Neural crest cell (in vitro differentiated cells): Measurements from ENCODE around the gene FCMR. TPM values are rescaled to one million over a fixed set of nuclear protein-coding genes. Genes with fewer than 3 reads are reported as not detected.

Source experiments
- DNase-seq: peaks from one replicate; pipeline ENCODE4 v3.0.0; 2021; ENCODE audit warnings: low read depth, mixed read lengths, low spot score
- H3K27ac Mint-ChIP-seq: one replicate; pipeline ENCODE4 v1.8.0; 2021; ENCODE audit warnings: mild to moderate bottlenecking, mixed read lengths; ENCODE audit not compliant: unreplicated experiment
- H3K27me3 Mint-ChIP-seq: 2 replicates; pipeline ENCODE4 v1.8.0; 2021; ENCODE audit warnings: low read depth, mild to moderate bottlenecking, mixed read lengths
- H3K36me3 Mint-ChIP-seq: 2 replicates; pipeline ENCODE4 v1.8.0; 2021; ENCODE audit warnings: low read depth, mild to moderate bottlenecking, mixed read lengths
- H3K4me1 Mint-ChIP-seq: 2 replicates; pipeline ENCODE4 v1.8.0; 2021; ENCODE audit warnings: mixed read lengths
- H3K4me3 Mint-ChIP-seq: one replicate; pipeline ENCODE4 v1.8.0; 2021; ENCODE audit warnings: mild to moderate bottlenecking, mixed read lengths
- H3K9me3 Mint-ChIP-seq: 2 replicates; pipeline ENCODE4 v1.8.0; 2021; ENCODE audit warnings: mixed read lengths
- total RNA-seq: library from RNA; stranded (reverse); gene quantifications from 2 replicates; pipeline ENCODE4 v1.2.1, GENCODE V29; 2021
- TF ChIP-seq, protein P1 (sequence below): fragments of 200-600 bp; sonication (generic); conservative IDR thresholded peaks from 2 replicates; pipeline ENCODE4 v1.5.0; 2021; ENCODE audit warnings: antibody characterized with exemption, mild to moderate bottlenecking

The FCMR gene
- total RNA-seq, 1 donor from 2014 or later: not detected

DNA sequence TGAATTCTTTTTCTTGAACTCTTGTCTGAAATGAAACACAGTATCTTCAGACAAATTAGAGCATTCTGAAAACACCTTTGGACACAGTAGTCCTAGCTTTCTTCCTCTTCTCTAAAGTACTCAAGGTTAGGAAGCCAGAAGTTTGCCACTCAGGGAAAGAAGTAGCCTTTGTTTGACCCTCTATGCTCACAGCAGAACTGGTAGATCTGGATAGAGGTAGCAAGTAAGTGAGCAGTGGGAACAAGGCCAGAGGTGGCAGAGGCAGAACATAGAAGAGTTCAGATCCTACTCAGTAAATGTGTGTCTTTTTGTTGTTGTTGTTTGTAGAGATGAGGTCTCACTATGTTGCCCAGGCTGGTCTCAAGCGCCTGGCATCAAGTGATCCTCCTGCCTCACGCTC is 31.9 kb upstream of the FCMR start:
- no peak overlapping the region for H3K4me3 Mint-ChIP-seq
- H3K4me1 Mint-ChIP-seq: peaks cover 17% of the 10 kb centered on the region
- DNase-seq: no peak
- H3K9me3 Mint-ChIP-seq: peaks cover 4% of the 10 kb centered on the region
- TF ChIP-seq, protein P1, sequence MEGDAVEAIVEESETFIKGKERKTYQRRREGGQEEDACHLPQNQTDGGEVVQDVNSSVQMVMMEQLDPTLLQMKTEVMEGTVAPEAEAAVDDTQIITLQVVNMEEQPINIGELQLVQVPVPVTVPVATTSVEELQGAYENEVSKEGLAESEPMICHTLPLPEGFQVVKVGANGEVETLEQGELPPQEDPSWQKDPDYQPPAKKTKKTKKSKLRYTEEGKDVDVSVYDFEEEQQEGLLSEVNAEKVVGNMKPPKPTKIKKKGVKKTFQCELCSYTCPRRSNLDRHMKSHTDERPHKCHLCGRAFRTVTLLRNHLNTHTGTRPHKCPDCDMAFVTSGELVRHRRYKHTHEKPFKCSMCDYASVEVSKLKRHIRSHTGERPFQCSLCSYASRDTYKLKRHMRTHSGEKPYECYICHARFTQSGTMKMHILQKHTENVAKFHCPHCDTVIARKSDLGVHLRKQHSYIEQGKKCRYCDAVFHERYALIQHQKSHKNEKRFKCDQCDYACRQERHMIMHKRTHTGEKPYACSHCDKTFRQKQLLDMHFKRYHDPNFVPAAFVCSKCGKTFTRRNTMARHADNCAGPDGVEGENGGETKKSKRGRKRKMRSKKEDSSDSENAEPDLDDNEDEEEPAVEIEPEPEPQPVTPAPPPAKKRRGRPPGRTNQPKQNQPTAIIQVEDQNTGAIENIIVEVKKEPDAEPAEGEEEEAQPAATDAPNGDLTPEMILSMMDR: no peak
- H3K27ac Mint-ChIP-seq: no peak overlapping the region
- peaks cover 3% of the 10 kb centered on the region for H3K27me3 Mint-ChIP-seq
- H3K36me3 Mint-ChIP-seq: no peaks in the 10 kb centered on the region

DNA sequence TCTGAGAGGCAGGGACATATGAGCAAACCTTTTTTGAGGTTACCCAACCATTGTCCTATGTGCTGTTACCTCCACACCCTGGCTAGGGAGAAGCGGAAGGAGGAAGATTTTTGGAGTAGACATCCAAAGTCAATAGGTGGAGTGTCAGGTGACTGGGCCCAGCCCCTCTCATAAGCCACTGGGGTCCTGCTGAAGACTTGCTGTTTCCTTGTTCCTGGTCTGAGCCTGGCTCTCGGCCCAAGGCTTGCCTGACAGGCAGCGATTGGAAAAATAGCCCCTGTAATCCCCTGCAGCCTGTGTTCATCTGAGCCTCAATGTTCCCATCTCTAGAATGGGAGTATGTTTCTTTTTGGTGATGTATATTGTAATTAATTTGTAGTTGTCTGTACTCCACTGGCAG is 31.4 kb upstream of the FCMR start:
- no peak for DNase-seq
- Mint-ChIP-seq H3K4me3 (no peak overlapping the region), H3K4me1 (peaks cover 17% of the 10 kb centered on the region), H3K9me3 (peaks cover 4% of the 10 kb centered on the region), H3K27me3 (peaks cover 3% of the 10 kb centered on the region), H3K36me3 (no peaks in the 10 kb centered on the region), H3K27ac (no peak overlapping the region)
- TF ChIP-seq, protein P1: no peak

DNA sequence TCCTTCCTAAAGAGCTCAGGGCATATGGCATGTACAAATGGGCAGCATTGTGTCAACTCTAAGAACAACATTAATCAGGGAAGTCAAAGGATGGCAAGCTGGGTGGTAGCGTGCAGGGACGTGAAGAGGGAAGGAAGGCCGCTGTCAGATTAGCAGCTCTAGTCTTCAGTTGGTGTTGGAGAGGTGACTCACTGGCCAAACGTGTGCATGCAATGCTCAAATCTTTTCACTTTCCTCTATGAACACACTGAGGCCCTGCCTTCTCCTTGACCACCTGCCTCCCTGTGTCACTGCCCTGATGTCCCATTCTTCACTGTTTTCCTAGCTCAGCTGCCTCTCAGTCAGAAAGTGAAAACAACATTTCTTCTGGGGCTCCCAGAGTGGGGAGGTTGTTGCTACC is 30.4 kb upstream of the FCMR start:
- DNase-seq: no peak
- Mint-ChIP-seq H3K36me3 (no peaks in the 10 kb centered on the region), H3K27ac (no peak overlapping the region), H3K4me1 (peaks cover 10% of the 10 kb centered on the region), H3K9me3 (peaks cover 4% of the 10 kb centered on the region), H3K27me3 (peaks cover 3% of the 10 kb centered on the region), H3K4me3 (no peak overlapping the region)
- TF ChIP-seq, protein P1: no peak

DNA sequence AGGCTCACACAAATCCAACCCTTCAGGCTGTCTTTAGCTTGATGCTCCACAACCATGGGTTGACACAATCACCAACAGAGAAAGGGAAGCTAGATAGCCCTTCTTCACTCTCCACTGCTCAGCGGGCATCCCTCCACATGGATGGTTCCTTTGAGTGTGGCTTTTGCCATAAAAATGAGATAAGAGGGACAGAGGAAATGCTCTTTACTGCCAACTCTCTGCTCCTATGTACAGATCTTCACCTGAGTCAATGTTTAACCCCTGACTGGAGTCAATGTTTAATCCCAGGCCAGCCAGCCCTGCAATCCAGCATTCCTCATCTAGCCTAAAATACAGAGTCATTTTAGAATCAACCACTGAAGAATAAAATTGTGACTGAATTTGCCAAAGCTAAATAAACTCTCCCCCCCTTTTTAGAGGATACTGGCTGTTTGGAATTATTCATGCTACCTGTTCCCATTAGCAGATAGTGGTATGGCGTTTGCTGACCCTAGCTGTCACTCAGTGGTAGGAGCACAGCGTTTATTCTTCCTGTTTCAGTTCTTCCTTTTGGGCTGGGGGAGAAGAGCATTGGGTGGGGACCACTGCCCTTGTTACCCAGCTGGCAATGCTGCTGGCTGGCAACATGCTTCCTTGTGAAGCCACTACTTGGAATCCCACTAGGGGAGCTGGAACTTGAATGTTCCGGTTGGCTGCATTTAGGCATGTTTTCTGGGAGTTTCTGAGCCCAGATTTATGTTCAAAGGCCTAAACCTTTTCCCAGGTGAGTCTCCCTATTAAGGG is 29.8 kb upstream of the FCMR start:
- H3K4me1 Mint-ChIP-seq: peaks cover 8% of the 10 kb centered on the region
- no peaks in the 10 kb centered on the region for H3K36me3 Mint-ChIP-seq
- TF ChIP-seq, protein P1: no peak
- no peak overlapping the region for H3K4me3 Mint-ChIP-seq
- peaks cover 3% of the 10 kb centered on the region for H3K27me3 Mint-ChIP-seq
- peaks cover 4% of the 10 kb centered on the region for H3K9me3 Mint-ChIP-seq
- no peak overlapping the region for H3K27ac Mint-ChIP-seq
- DNase-seq: no peak

DNA sequence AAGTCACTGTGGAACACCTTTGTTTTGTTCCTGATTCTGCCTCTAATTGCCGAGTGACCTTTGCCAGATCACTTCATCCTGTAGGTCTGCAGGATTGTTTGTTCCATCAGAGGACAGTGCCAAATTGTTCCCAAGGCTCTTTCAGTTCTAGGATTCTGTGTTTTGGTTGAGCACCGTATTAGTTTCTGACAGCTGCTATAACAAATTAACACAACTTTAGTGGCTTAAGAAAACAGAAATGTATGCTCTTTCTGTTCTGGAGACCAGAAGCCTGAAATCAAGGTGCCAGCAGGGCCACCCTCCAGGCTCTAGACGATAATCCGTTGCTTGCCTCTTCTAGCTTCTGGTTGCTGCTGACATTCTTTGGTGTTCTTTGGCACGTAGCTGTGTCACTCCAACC is 27.9 kb upstream of the FCMR start:
- peaks cover 2% of the 10 kb centered on the region for H3K4me1 Mint-ChIP-seq
- H3K36me3 Mint-ChIP-seq: no peaks in the 10 kb centered on the region
- no peak overlapping the region for H3K27ac Mint-ChIP-seq
- no peak for DNase-seq
- TF ChIP-seq, protein P1: no peak
- H3K9me3 Mint-ChIP-seq: peaks cover 4% of the 10 kb centered on the region
- no peak overlapping the region for H3K4me3 Mint-ChIP-seq
- peaks cover 11% of the 10 kb centered on the region for H3K27me3 Mint-ChIP-seq
